Measurements from ENCODE around the gene CNTN6.

CNTN6 gene

DNA sequence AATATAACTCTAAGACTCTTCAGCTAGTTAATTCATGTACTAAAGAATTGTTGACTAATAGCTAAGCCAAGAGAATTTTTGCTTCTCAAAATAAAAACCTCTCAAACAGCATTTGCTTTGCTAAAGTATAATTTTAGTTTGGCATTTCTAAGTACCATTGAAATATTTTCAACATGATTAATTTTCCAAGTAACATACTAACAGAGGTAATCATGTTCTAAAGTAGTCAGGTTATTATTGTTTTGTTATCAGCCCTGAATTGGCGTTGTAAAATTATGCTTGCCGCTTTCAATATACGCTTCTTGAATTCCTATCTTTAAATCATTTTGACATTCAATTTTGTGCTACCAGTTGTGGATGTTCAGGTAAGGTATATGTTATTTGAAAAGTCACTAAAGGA, 134.3 kb downstream of the CNTN6 start:
- no peak for TF ChIP-seq NFIC (IDR thresholded peaks at IDR 0.05)
- TF ChIP-seq TAF1 (IDR thresholded peaks at IDR 0.05; ENCODE audit: low read depth), result no peak
- TF ChIP-seq MAX (IDR thresholded peaks at IDR 0.05), result no peak
- TF ChIP-seq, protein P1, sequence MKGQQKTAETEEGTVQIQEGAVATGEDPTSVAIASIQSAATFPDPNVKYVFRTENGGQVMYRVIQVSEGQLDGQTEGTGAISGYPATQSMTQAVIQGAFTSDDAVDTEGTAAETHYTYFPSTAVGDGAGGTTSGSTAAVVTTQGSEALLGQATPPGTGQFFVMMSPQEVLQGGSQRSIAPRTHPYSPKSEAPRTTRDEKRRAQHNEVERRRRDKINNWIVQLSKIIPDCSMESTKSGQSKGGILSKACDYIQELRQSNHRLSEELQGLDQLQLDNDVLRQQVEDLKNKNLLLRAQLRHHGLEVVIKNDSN (IDR thresholded peaks at IDR 0.05), result no peak
- no peak for TF ChIP-seq FOXM1 (IDR thresholded peaks at IDR 0.05; ENCODE audit: borderline replicate concordance, low read depth)
- no peak for TF ChIP-seq ZBTB7A (IDR thresholded peaks at IDR 0.05; ENCODE audit: low read depth)
- no peak for TF ChIP-seq EP300 (IDR thresholded peaks at IDR 0.05; ENCODE audit: borderline replicate concordance)
- no peak for TF ChIP-seq TEAD4 (IDR thresholded peaks at IDR 0.05)
- no peak for TF ChIP-seq CEBPB (IDR thresholded peaks at IDR 0.05)
- no peak for TF ChIP-seq EGR1 (IDR thresholded peaks at IDR 0.05)
- no peak for TF ChIP-seq YY1 (IDR thresholded peaks at IDR 0.05; ENCODE audit: low read depth)
- TF ChIP-seq TCF12 (IDR thresholded peaks at IDR 0.05; ENCODE audit: low read depth), result no peak
- TF ChIP-seq CREB1 (IDR thresholded peaks at IDR 0.05; ENCODE audit: low read depth), result no peak
- TF ChIP-seq RAD21 (IDR thresholded peaks at IDR 0.05; ENCODE audit: low read depth), result no peak
- TF ChIP-seq, protein P2, sequence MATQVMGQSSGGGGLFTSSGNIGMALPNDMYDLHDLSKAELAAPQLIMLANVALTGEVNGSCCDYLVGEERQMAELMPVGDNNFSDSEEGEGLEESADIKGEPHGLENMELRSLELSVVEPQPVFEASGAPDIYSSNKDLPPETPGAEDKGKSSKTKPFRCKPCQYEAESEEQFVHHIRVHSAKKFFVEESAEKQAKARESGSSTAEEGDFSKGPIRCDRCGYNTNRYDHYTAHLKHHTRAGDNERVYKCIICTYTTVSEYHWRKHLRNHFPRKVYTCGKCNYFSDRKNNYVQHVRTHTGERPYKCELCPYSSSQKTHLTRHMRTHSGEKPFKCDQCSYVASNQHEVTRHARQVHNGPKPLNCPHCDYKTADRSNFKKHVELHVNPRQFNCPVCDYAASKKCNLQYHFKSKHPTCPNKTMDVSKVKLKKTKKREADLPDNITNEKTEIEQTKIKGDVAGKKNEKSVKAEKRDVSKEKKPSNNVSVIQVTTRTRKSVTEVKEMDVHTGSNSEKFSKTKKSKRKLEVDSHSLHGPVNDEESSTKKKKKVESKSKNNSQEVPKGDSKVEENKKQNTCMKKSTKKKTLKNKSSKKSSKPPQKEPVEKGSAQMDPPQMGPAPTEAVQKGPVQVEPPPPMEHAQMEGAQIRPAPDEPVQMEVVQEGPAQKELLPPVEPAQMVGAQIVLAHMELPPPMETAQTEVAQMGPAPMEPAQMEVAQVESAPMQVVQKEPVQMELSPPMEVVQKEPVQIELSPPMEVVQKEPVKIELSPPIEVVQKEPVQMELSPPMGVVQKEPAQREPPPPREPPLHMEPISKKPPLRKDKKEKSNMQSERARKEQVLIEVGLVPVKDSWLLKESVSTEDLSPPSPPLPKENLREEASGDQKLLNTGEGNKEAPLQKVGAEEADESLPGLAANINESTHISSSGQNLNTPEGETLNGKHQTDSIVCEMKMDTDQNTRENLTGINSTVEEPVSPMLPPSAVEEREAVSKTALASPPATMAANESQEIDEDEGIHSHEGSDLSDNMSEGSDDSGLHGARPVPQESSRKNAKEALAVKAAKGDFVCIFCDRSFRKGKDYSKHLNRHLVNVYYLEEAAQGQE (IDR thresholded peaks at IDR 0.05; ENCODE audit: low read depth), result no peak

- TF ChIP-seq CREB1 (IDR thresholded peaks at IDR 0.05; ENCODE audit: low read depth) (no peak), EP300 (IDR thresholded peaks at IDR 0.05; ENCODE audit: borderline replicate concordance) (no peak), ZBTB7A (IDR thresholded peaks at IDR 0.05; ENCODE audit: low read depth) (no peak), TCF12 (IDR thresholded peaks at IDR 0.05; ENCODE audit: low read depth) (no peak), TEAD4 (IDR thresholded peaks at IDR 0.05) (no peak), YY1 (IDR thresholded peaks at IDR 0.05; ENCODE audit: low read depth) (no peak), TAF1 (IDR thresholded peaks at IDR 0.05; ENCODE audit: low read depth) (no peak), EGR1 (IDR thresholded peaks at IDR 0.05) (no peak), FOXM1 (IDR thresholded peaks at IDR 0.05; ENCODE audit: borderline replicate concordance, low read depth) (no peak), MAX (IDR thresholded peaks at IDR 0.05) (no peak), RAD21 (IDR thresholded peaks at IDR 0.05; ENCODE audit: low read depth) (no peak), CEBPB (IDR thresholded peaks at IDR 0.05) (no peak), NFIC (IDR thresholded peaks at IDR 0.05) (no peak)
- TF ChIP-seq, protein P2 (IDR thresholded peaks at IDR 0.05; ENCODE audit: low read depth), result no peak
- TF ChIP-seq, protein P1 (IDR thresholded peaks at IDR 0.05), result no peak
Measured at GRCh38 chr3:1228289-1228688, 135.5 kb downstream of the CNTN6 start.

GRCh38 chr3:1230920-1231319, 138.1 kb downstream of the CNTN6 start:
- TF ChIP-seq EGR1 (IDR thresholded peaks at IDR 0.05) (no peak), EP300 (IDR thresholded peaks at IDR 0.05; ENCODE audit: borderline replicate concordance) (no peak), ZBTB7A (IDR thresholded peaks at IDR 0.05; ENCODE audit: low read depth) (no peak), RAD21 (IDR thresholded peaks at IDR 0.05; ENCODE audit: low read depth) (no peak), MAX (IDR thresholded peaks at IDR 0.05) (no peak), FOXM1 (IDR thresholded peaks at IDR 0.05; ENCODE audit: borderline replicate concordance, low read depth) (no peak), CREB1 (IDR thresholded peaks at IDR 0.05; ENCODE audit: low read depth) (no peak), YY1 (IDR thresholded peaks at IDR 0.05; ENCODE audit: low read depth) (no peak)

DNA sequence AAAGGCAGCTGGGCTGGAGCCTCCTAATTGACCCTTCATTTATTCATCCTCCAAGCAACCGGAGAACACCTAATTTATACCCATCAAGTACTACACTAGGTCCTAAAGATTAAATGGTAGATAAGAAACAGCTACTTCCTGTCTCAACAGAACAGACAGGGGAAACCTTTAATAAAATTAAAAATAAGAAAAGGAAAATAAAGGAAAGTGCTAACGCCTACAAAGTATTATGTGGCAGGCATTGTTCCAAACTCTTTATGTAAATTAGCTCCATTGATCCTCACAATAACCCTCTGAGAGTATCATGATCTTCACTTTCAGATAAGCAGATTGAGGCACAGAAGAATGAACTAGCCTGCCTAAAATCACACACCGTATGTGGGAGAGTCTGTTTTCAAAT, 139.5 kb downstream of the CNTN6 start:
- TF ChIP-seq YY1 (IDR thresholded peaks at IDR 0.05; ENCODE audit: low read depth) (no peak), TCF12 (IDR thresholded peaks at IDR 0.05; ENCODE audit: low read depth) (no peak), EP300 (IDR thresholded peaks at IDR 0.05; ENCODE audit: borderline replicate concordance) (no peak), TEAD4 (IDR thresholded peaks at IDR 0.05) (no peak), CREB1 (IDR thresholded peaks at IDR 0.05; ENCODE audit: low read depth) (no peak), FOXM1 (IDR thresholded peaks at IDR 0.05; ENCODE audit: borderline replicate concordance, low read depth) (no peak), ZBTB7A (IDR thresholded peaks at IDR 0.05; ENCODE audit: low read depth) (no peak), EGR1 (IDR thresholded peaks at IDR 0.05) (no peak), TAF1 (IDR thresholded peaks at IDR 0.05; ENCODE audit: low read depth) (no peak), RAD21 (IDR thresholded peaks at IDR 0.05; ENCODE audit: low read depth) (no peak), CEBPB (IDR thresholded peaks at IDR 0.05) (no peak), NFIC (IDR thresholded peaks at IDR 0.05) (no peak), MAX (IDR thresholded peaks at IDR 0.05) (no peak)
- TF ChIP-seq, protein P1 (IDR thresholded peaks at IDR 0.05), result no peak
- TF ChIP-seq, protein P2 (IDR thresholded peaks at IDR 0.05; ENCODE audit: low read depth), result no peak
